GM15510 (cell line): ENCODE results near the gene NFE2L3.

Experiments used
- POLR2A ChIP-seq: IDR thresholded peaks from 3 replicates; pipeline ENCODE4 v1.6.1; 2011; ENCODE audit warnings: borderline replicate concordance; ENCODE audit not compliant: insufficient read length; ENCODE audit errors: extremely low read depth

The NFE2L3 gene

GRCh38 chr7:26151953-26152781, at the start of gene NFE2L3:
Gene NFE2L3, plus strand, starts transcription at chr7:26152198. Its CDS starts 301 bp downstream, at chr7:26152499.
- peak; percentile 88 for TF ChIP-seq POLR2A

- TF ChIP-seq POLR2A = no peak
Observed at GRCh38 chr7:26103596-26103995, 48.4 kb upstream of the NFE2L3 start.

- no peak for TF ChIP-seq POLR2A
Observed at GRCh38 chr7:26105236-26105635, 46.8 kb upstream of the NFE2L3 start.

- no peak for TF ChIP-seq POLR2A
Observed at GRCh38 chr7:26105931-26106330, 46.1 kb upstream of the NFE2L3 start.

GRCh38 chr7:26112203-26112740, 39.7 kb upstream of the NFE2L3 start:
- no peak for TF ChIP-seq POLR2A

- no peak for TF ChIP-seq POLR2A
Observed at GRCh38 chr7:26115650-26116049, 36.3 kb upstream of the NFE2L3 start.

- no peak for TF ChIP-seq POLR2A
Observed at GRCh38 chr7:26117142-26117807, 34.7 kb upstream of the NFE2L3 start.

GRCh38 chr7:26117970-26118369, 34.0 kb upstream of the NFE2L3 start:
- no peak for TF ChIP-seq POLR2A

- TF ChIP-seq POLR2A = no peak
Observed at GRCh38 chr7:26122745-26123144, 29.3 kb upstream of the NFE2L3 start.

GRCh38 chr7:26127411-26127810, 24.6 kb upstream of the NFE2L3 start:
- no peak for TF ChIP-seq POLR2A

- no peak for TF ChIP-seq POLR2A
Observed at GRCh38 chr7:26131056-26131589, 20.9 kb upstream of the NFE2L3 start.

GRCh38 chr7:26135076-26135475, 16.9 kb upstream of the NFE2L3 start:
- no peak for TF ChIP-seq POLR2A

GRCh38 chr7:26135551-26135950, 16.4 kb upstream of the NFE2L3 start:
- TF ChIP-seq POLR2A = no peak

- no peak for TF ChIP-seq POLR2A
Observed at GRCh38 chr7:26136831-26137230, 15.2 kb upstream of the NFE2L3 start.

- TF ChIP-seq POLR2A = no peak
Observed at GRCh38 chr7:26140380-26140779, 11.6 kb upstream of the NFE2L3 start.
